ENCODE measurements around the gene DISP3.

DISP3 gene

DNA sequence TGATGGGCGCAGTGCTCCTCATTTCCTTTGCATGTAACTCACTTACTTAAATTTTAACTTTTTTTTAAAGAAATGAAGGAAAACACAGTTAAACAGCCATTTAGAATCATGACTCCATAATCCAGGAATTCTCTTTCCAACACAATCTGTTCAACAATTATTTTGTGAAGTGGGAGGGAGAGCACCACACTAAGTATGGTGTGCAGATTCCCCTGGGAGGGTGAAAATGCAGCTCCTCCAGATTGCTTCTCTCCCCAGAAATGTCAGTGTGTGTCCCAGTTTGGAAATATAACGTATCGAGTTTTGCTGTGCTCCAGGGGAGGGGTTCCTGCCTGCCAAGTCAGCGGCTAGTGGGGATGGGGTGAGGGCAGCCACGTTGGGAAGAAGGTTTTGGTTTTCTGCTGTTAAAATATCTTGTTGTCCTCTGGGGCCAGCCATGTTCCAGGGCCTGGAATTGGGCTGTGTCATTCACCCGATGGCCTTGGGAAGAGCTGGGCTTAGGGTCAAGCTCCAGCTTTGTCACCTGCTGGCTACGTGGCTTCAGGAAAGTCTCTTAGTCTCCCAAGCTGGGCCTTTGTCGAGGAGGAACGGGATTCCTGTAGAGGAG is 17.3 kb upstream of the DISP3 start:
- WGBS = 82% methylated on average over 9 of the region's 9 CpGs

GRCh38 chr1:11462224-11462923 is 16.6 kb upstream of the DISP3 start:
- H3K4me1 ChIP-seq (ENCODE audit: insufficient read depth, low read length) = no peaks in the 10 kb centered on the region
- H3K36me3 ChIP-seq (ENCODE audit: insufficient read depth, low read length) = no peaks in the 10 kb centered on the region
- H3K9me3 ChIP-seq (ENCODE audit: insufficient read depth, low read depth, low read length) = no peaks in the 10 kb centered on the region
- H3K27ac ChIP-seq (ENCODE audit: low read depth, low read length) = no peak overlapping the region
- H3K9ac ChIP-seq (ENCODE audit: low read depth, low read length) = no peak overlapping the region
- no peaks in the 10 kb centered on the region for H3K27me3 ChIP-seq (ENCODE audit: insufficient read depth, low read length)
- 89% methylated on average over 18 of the region's 19 CpGs for WGBS
- H3K4me3 ChIP-seq (ENCODE audit: low read length) = no peak overlapping the region

More for the DNA sequence above, 17.3 kb upstream of the DISP3 start:
- Histone ChIP-seq H3K27me3 (ENCODE audit: insufficient read depth, low read length) (no peaks in the 10 kb centered on the region), H3K36me3 (ENCODE audit: insufficient read depth, low read length) (no peaks in the 10 kb centered on the region), H3K4me3 (ENCODE audit: low read length) (no peak overlapping the region), H3K4me1 (ENCODE audit: insufficient read depth, low read length) (no peaks in the 10 kb centered on the region), H3K9ac (ENCODE audit: low read depth, low read length) (no peak overlapping the region), H3K27ac (ENCODE audit: low read depth, low read length) (no peak overlapping the region), H3K9me3 (ENCODE audit: insufficient read depth, low read depth, low read length) (no peaks in the 10 kb centered on the region)

DNA sequence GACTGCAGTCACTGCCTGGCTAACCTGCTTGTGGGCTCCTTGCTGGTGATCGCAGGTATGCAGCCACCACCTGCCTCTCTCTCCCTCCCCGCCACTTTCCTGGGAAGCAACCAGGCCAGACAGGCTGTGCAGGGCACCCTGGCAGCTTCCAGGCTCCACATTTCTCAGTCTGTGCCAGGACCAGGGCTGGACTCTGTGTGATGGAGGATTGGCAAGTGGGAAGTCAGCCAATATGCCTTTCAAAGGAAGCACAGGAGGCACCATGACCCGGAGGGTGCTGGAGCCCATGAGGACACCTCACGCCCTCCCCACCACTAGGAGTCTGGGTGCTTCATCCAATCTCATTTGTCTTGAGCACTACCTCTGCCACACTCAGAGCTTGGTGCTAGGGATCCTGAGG is 15.8 kb upstream of the DISP3 start:
- H3K9me3 ChIP-seq (ENCODE audit: insufficient read depth, low read depth, low read length) = no peaks in the 10 kb centered on the region
- 79% methylated on average over 4 of the region's 4 CpGs for WGBS
- H3K4me1 ChIP-seq (ENCODE audit: insufficient read depth, low read length) = no peaks in the 10 kb centered on the region
- no peak overlapping the region for H3K27ac ChIP-seq (ENCODE audit: low read depth, low read length)
- no peak overlapping the region for H3K4me3 ChIP-seq (ENCODE audit: low read length)
- H3K27me3 ChIP-seq (ENCODE audit: insufficient read depth, low read length) = no peaks in the 10 kb centered on the region
- no peaks in the 10 kb centered on the region for H3K36me3 ChIP-seq (ENCODE audit: insufficient read depth, low read length)
- H3K9ac ChIP-seq (ENCODE audit: low read depth, low read length) = no peak overlapping the region

- Histone ChIP-seq H3K27ac (ENCODE audit: low read depth, low read length) (no peak overlapping the region), H3K36me3 (ENCODE audit: insufficient read depth, low read length) (no peaks in the 10 kb centered on the region), H3K4me1 (ENCODE audit: insufficient read depth, low read length) (no peaks in the 10 kb centered on the region), H3K27me3 (ENCODE audit: insufficient read depth, low read length) (no peaks in the 10 kb centered on the region), H3K4me3 (ENCODE audit: low read length) (no peak overlapping the region), H3K9me3 (ENCODE audit: insufficient read depth, low read depth, low read length) (no peaks in the 10 kb centered on the region), H3K9ac (ENCODE audit: low read depth, low read length) (no peak overlapping the region)
- WGBS = 91% methylated on average over 6 of the region's 6 CpGs
Measured at GRCh38 chr1:11465307-11465706, 13.6 kb upstream of the DISP3 start.

DNA sequence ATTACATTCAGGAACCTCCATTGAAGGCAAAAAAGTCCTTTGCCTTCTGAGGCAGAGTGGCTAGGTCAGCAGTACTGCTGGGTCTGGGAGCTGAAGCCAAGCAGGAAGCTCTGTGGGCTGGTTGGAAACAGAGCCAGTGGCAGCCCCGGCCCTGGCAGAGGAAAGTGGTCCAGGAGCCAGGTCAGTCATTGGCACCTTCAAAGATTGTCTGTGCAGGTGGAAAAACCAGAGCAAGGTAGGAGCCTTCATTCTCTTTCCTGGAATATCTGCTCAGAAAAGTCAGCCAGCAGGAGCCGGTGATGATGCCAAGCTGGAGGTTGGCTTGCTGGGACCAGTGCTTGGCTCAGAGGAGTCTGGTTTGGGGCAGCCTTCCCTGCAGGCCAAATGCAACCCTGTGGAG is 12.5 kb upstream of the DISP3 start:
- Histone ChIP-seq H3K9me3 (ENCODE audit: insufficient read depth, low read depth, low read length) (no peaks in the 10 kb centered on the region), H3K4me3 (ENCODE audit: low read length) (no peak overlapping the region), H3K4me1 (ENCODE audit: insufficient read depth, low read length) (no peaks in the 10 kb centered on the region), H3K27ac (ENCODE audit: low read depth, low read length) (no peak overlapping the region), H3K9ac (ENCODE audit: low read depth, low read length) (no peak overlapping the region), H3K27me3 (ENCODE audit: insufficient read depth, low read length) (no peaks in the 10 kb centered on the region), H3K36me3 (ENCODE audit: insufficient read depth, low read length) (no peaks in the 10 kb centered on the region)
- WGBS = 77% methylated on average over 2 of the region's 2 CpGs

- 61% methylated on average over 5 of the region's 6 CpGs for WGBS
- H3K27me3 ChIP-seq (ENCODE audit: insufficient read depth, low read length) = no peaks in the 10 kb centered on the region
- H3K36me3 ChIP-seq (ENCODE audit: insufficient read depth, low read length) = no peaks in the 10 kb centered on the region
- no peaks in the 10 kb centered on the region for H3K4me1 ChIP-seq (ENCODE audit: insufficient read depth, low read length)
- H3K9ac ChIP-seq (ENCODE audit: low read depth, low read length) = no peak overlapping the region
- no peaks in the 10 kb centered on the region for H3K9me3 ChIP-seq (ENCODE audit: insufficient read depth, low read depth, low read length)
- no peak overlapping the region for H3K4me3 ChIP-seq (ENCODE audit: low read length)
- H3K27ac ChIP-seq (ENCODE audit: low read depth, low read length) = no peak overlapping the region
Measured at GRCh38 chr1:11468878-11469277, 10.1 kb upstream of the DISP3 start.

- no peaks in the 10 kb centered on the region; the same call in 1 of the 2 replicates for H3K27me3 ChIP-seq (ENCODE audit: insufficient read depth, low read length)
- no peak overlapping the region for H3K27ac ChIP-seq (ENCODE audit: low read depth, low read length)
- no peak overlapping the region for H3K9ac ChIP-seq (ENCODE audit: low read depth, low read length)
- no peaks in the 10 kb centered on the region for H3K9me3 ChIP-seq (ENCODE audit: insufficient read depth, low read depth, low read length)
- H3K4me1 ChIP-seq (ENCODE audit: insufficient read depth, low read length) = no peaks in the 10 kb centered on the region
- WGBS = 58% methylated on average over 2 of the region's 2 CpGs
- no peaks in the 10 kb centered on the region for H3K36me3 ChIP-seq (ENCODE audit: insufficient read depth, low read length)
- no peak overlapping the region for H3K4me3 ChIP-seq (ENCODE audit: low read length)
Measured at GRCh38 chr1:11470912-11471311, 8.0 kb upstream of the DISP3 start.

DNA sequence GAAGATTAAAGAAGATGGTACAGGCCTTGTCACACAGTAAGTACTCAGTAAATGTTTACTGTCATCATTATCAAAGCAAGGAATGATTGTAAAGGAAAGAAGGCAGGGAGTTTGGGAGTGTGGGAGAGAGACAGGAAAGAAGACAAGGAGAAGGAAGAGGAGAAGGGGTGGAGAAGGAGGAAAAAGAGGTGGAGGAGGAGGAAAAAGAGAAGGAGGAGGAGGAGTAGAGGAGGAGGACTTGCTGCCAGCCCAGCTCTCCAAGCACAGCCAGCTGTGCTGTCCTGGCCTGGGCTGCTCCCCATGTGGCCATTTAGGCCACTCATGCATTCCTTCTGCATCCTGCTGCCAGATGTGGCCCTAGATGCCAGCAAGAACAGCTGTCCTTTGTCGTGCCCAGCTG is 7.5 kb upstream of the DISP3 start:
- Histone ChIP-seq H3K27me3 (ENCODE audit: insufficient read depth, low read length) (peaks cover 4% of the 10 kb centered on the region; the same call in 1 of the 2 replicates), H3K4me1 (ENCODE audit: insufficient read depth, low read length) (no peaks in the 10 kb centered on the region), H3K9ac (ENCODE audit: low read depth, low read length) (no peak overlapping the region), H3K9me3 (ENCODE audit: insufficient read depth, low read depth, low read length) (no peaks in the 10 kb centered on the region), H3K27ac (ENCODE audit: low read depth, low read length) (no peak overlapping the region), H3K36me3 (ENCODE audit: insufficient read depth, low read length) (no peaks in the 10 kb centered on the region), H3K4me3 (ENCODE audit: low read length) (no peak overlapping the region)
- WGBS = 56% methylated on average over 1 of the region's 1 CpG

DNA sequence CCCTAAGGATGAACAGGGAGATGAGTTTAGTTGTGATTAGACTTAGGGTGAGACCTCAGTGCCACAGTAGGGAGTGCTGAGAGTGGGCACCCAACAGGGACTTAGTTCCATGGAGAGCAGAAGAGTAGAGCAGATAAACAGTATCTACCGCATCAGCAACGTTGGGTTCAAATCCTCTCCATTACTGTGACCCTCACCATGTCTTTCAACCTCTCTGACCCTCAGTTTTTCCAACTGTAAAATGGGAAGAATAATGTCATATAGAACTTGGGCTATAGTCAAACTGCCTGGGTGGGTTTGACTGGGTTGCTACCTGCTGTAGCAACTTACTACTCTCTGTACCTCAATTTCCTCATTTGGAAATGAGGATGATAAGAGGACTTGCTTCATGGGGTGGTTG is 6.7 kb upstream of the DISP3 start:
- no peaks in the 10 kb centered on the region for H3K36me3 ChIP-seq (ENCODE audit: insufficient read depth, low read length)
- H3K27me3 ChIP-seq (ENCODE audit: insufficient read depth, low read length) = peaks cover 12% of the 10 kb centered on the region
- WGBS = 76% methylated on average over 2 of the region's 2 CpGs
- no peak overlapping the region for H3K9ac ChIP-seq (ENCODE audit: low read depth, low read length)
- no peaks in the 10 kb centered on the region for H3K9me3 ChIP-seq (ENCODE audit: insufficient read depth, low read depth, low read length)
- H3K4me1 ChIP-seq (ENCODE audit: insufficient read depth, low read length) = no peaks in the 10 kb centered on the region
- H3K27ac ChIP-seq (ENCODE audit: low read depth, low read length) = no peak overlapping the region
- no peak overlapping the region for H3K4me3 ChIP-seq (ENCODE audit: low read length)

DNA sequence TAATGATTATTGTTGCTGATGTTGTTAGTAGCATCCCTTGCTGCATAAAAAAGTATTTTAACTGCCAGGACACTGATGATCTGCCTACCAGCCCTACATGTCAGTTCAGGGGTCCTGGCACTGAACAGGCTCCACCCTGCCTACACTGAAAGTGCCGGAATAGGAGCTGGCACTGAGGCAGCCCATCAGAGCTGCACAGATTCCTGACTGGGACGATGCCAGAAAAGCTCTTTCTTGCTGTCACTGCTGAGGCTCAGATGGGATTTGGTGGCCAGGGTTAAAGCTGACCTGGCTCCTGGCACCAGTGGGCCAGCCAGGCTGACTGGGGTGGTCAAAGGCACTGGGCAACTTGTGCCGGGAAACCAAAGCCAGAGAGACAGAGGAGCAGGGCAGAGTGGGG is 6.2 kb upstream of the DISP3 start:
- Histone ChIP-seq H3K36me3 (ENCODE audit: insufficient read depth, low read length) (no peaks in the 10 kb centered on the region), H3K9me3 (ENCODE audit: insufficient read depth, low read depth, low read length) (no peaks in the 10 kb centered on the region), H3K9ac (ENCODE audit: low read depth, low read length) (no peak overlapping the region), H3K4me3 (ENCODE audit: low read length) (no peak overlapping the region), H3K4me1 (ENCODE audit: insufficient read depth, low read length) (no peaks in the 10 kb centered on the region), H3K27ac (ENCODE audit: low read depth, low read length) (no peak overlapping the region), H3K27me3 (ENCODE audit: insufficient read depth, low read length) (peaks cover 17% of the 10 kb centered on the region)
- 60% methylated on average over 3 of the region's 3 CpGs for WGBS

DNA sequence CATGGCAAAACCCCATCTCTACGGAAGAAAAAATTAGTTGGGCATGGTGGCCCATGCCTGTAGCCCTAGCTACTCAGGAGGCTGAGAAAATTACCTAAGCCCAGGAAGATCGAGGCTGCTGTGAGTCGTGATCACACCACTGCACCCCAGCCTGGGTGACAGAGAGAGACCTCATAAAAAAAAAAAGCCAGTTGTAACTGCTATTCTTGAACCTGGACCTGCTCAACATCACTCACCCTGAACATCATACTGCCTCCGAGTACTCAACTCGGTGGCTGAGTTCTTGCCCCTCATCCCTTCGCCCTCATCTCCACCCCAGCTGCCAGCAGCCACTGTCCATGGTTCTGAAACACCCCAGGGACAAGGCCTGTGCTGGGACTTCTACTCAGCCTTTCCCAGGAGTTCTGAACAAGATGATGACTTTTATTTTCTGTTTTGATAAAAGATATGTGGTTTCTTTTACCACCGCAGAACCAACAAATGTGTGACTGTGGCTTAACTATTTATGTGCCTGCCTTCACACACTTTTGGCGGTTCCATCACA is 5.4 kb upstream of the DISP3 start:
- Histone ChIP-seq H3K27me3 (ENCODE audit: insufficient read depth, low read length) (peaks cover 25% of the 10 kb centered on the region), H3K4me1 (ENCODE audit: insufficient read depth, low read length) (no peaks in the 10 kb centered on the region)
- WGBS = 59% methylated on average over 8 of the region's 8 CpGs

More for the DNA sequence above, 5.4 kb upstream of the DISP3 start:
- H3K9me3 ChIP-seq (ENCODE audit: insufficient read depth, low read depth, low read length) = no peaks in the 10 kb centered on the region
- H3K4me3 ChIP-seq (ENCODE audit: low read length) = no peak overlapping the region
- no peak overlapping the region for H3K27ac ChIP-seq (ENCODE audit: low read depth, low read length)
- no peaks in the 10 kb centered on the region for H3K36me3 ChIP-seq (ENCODE audit: insufficient read depth, low read length)
- H3K9ac ChIP-seq (ENCODE audit: low read depth, low read length) = no peak overlapping the region

Data from HUES64 (cell line).